Limb (tissue), 2 donors: ENCODE data around the gene INPP5A.

Experiments
- DNase-seq, 2 donors: peaks; one replicate each; pipeline ENCODE4 v3.0.0-alpha.2; 2016; ENCODE audit errors: extremely low spot score in 2 of 2

Gene INPP5A

GRCh38 chr10:132611026-132611910 lies 73.7 kb downstream of the INPP5A start:
- no peak for DNase-seq

DNA sequence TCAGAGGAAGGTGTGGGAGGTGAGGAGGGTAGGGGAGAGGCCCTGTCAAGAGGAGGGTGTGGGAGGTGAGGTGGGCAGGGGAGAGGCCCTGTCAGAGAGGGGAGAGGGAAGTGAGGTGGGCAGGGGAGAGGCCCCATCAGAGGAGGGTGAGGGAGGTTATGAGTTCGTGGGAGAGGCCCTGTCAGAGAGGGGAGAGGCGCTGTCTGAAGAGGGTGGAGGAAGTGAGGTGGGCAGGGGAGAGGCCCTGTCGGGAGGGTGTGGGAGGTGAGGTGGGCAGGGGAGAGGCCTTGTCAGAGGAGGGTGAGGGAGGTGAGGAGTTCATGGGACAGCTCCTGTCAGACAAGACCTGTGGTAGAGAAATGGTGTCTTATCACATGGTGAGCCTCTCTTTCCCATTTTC lies 74.4 kb downstream of the INPP5A start:
- DNase-seq: peak in 1 of 2 donors; percentile 26

DNA sequence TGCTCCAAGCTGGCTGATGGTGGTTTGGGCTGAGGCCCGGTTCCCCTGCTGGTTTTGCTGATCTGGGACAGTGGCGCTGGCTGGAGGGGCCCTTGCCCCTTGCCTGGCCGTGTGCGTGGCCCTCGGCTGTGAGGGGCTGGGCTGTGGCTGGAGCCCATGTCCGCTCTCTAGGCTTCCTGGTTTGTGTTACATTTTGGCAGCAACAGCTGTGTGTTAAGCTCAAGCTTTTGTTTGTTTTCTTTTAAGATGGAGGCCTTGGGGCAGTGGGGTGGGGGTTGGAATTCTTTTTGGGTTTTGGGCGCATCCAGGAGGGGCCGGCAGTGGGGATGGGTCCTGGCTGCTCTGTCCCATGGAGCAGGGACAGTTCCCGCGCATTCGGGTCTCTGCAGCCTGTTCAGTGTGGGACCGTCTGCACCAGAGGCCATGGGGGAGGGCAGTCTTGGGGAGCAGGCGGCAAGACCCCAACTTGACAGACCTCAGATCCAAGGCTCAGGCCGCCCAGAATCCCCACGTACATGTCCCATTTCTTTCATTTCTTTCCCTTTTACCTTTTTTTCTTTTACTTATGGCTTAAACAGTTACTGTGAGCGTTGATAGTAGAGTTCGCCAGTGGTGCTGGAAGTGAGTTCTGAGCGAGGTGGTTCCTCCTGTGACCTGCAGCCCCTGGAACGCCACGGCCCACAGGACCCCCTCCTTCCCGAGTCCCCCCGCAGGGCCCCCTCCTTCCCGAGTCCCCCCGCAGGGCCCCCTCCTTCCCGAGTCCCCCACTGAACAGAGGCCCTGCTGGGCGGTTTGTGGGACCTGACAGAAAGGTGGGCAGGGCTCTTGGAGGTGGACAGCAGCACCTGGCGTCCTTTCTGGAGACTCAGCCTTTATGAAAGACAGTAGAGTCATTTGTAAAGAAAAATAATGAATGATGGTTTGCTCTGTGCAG lies 75.3 kb downstream of the INPP5A start:
- peak; percentile 29 to 42 for DNase-seq

- DNase-seq: peak in 1 of 2 donors; percentile 24
These were observed 76.2 kb downstream of the INPP5A start for GRCh38 chr10:132613566-132614348.

DNA sequence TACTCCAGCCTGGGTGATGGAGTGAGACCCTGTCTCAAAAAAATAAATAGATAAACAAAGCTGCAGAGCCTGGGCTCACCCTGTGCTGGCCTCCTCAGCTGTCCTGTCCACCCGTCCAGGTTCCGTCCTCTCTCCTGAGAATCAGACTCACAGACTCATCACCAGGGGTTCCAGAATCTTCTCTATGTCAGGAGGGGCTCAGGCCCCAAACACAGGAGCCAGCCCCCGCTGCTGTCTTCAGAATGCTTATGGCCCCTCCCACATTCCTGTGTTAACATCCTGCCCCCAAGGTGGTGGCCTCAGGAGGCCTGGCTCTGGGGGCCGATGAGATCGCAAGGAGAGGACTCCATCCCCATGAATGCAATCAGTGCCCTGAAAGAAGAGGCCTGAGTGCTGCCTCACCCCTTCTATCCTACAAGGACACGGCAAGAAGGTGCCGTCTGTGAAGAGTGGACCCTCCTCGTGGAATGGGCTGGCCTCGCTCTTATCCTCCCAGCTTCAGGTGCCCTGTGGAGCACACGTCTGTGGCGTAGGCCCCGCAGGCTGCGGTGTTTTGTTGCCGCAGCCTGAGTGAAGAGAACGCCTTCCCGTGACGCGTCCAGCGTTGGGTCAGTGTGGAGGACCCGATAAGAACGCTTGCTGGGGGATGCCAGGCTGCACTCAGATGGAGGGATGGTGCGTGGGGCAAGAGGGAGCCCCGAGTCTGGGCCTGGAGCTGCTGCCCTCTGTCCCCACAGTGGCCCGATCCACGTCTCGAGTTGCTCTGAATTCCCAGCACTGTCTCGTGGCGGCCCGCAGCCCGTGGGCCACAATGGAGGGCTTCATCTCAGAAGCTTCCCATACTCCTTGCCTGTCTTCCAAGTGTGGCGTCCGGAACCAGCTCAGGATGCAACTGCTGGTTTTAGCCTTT lies 77.1 kb downstream of the INPP5A start:
- no peak for DNase-seq

- no peak for DNase-seq
These were observed 78.0 kb downstream of the INPP5A start for GRCh38 chr10:132615341-132616169.

- DNase-seq: no peak
These were observed 78.8 kb downstream of the INPP5A start for GRCh38 chr10:132616170-132616995.

GRCh38 chr10:132616996-132617736 lies 79.6 kb downstream of the INPP5A start:
- no peak for DNase-seq

- no peak for DNase-seq
These were observed 80.1 kb downstream of the INPP5A start for GRCh38 chr10:132617737-132618052.

- no peak for DNase-seq
These were observed 80.8 kb downstream of the INPP5A start for GRCh38 chr10:132618158-132618919.

GRCh38 chr10:132619927-132620326 lies 82.3 kb downstream of the INPP5A start:
- DNase-seq: no peak

DNA sequence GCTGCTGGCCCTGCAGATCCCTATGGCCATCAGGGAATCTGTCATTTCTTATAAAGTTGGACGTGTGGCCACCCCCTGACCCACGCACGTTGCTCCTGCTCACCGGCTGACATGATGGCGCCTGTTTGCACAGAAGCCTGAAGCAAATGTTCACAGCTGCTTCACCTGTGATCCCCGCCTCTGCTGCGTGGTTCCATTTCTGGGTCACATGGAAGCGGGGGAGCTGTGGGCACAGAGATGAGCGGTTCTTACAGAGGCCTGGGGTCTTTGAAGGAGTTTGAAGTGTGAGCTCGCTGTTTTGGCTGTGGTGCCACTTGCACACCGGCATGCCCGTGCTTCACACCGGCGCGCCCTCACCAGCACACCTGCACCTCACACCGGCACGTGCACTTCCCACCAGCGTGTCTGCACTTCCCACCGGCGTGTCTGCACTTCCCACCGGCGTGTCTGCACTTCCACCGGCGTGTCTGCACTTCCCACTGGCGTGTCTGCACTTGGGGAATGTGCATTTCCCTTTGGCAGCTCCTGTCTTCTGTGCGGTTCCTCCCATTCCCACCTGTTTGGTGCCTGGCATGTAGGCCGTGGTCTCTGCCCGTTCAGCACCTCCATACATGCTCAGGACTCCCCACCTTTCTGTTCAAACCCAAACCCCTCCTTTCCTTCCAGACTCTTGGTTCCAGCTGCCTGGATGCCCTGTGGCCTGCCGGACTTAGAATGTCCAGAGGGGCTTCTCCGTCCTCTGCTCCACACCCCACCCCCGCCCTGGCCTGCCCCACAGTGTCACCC lies 86.7 kb downstream of the INPP5A start:
- no peak for DNase-seq

DNA sequence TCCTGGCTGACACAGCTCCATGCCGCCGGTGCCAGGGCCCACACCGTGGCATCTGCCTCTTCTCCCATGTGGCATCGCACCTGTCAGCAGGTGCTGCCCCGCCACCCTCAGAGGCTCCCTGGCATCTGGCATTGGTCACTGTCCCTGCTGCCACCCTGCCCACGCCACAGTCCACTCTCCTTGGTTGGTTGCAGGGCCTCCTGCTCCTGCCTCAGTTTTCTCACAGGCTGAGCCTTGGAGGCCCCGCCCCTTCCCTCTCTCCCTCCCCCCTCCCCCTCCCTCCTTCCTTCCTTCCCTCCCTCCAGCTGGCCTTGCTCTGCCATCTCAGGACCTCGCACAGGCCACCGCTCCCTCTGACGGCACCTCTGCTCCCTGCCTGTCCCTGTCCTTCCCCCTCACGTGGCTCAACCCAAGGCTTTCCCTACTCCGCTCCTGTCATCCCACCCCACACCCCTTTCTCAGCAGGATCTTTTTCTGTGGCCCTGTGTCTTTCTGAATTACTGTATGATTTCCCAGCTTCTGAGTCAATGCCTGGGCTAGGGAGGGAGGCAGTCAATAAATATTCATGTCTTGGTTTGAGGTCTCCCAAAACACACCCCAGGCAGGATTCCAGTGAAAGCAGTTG lies 87.4 kb downstream of the INPP5A start:
- DNase-seq: peak in 1 of 2 donors; percentile 33

GRCh38 chr10:132626019-132626760 lies 88.6 kb downstream of the INPP5A start:
- no peak for DNase-seq
